GM12878 (cell line): ENCODE measurements around the gene ACER3. TPM values are rescaled to one million over a fixed set of nuclear protein-coding genes. Genes with fewer than 3 reads are reported as not detected.

Experiments used
- ATAC-seq: fragments of 200-7000 bp; cut with Tn5 transposase; 3 replicates; pipeline ENCODE4 v1.9.1; 2020; ENCODE audit warnings: mild to moderate bottlenecking, moderate library complexity
- BruUV-seq: library from RNA; stranded (reverse); fragments of 400-500 nt; replicated peaks from 2 replicates; lab custom pipeline; 2021; lab: Mats Ljungman, UMichigan
- CTCF ChIA-PET: fragments of 300-600 bp; sonication (Branson Sonifier 250); formaldehyde crosslinking; extraction: SDS; loops from one replicate; lab custom pipeline; 2021; ENCODE audit warnings: inconsistent platforms; lab: Yijun Ruan, JAX
- POLR2A ChIA-PET: fragments of 350-600 bp; formaldehyde crosslinking; extraction: SDS; loops from one replicate; lab custom pipeline; 2021; ENCODE audit warnings: inconsistent platforms; lab: Charles Lee
- RAD21 ChIA-PET: fragments of 300-600 bp; sonication (Branson Sonifier 250); formaldehyde crosslinking; loops from one replicate; lab custom pipeline; 2023; ENCODE audit warnings: antibody characterized with exemption; ENCODE audit not compliant: unreplicated experiment; lab: Charles Lee
- SMC1A ChIA-PET: fragments of 300-600 bp; sonication (Branson Sonifier 250); formaldehyde crosslinking; loops from one replicate; lab custom pipeline; 2023; ENCODE audit not compliant: unreplicated experiment, uncharacterized antibody; lab: Charles Lee
- DNase-seq: peaks from one replicate; pipeline ENCODE4 v3.0.0-alpha.2; 2011; ENCODE audit warnings: low read depth, low spot score
- FAIRE-seq: peaks from 3 replicates; lab custom pipeline; 2011; peaks lifted over from hg19 to GRCh38; lab: Jason Lieb, UNC
- H2AFZ ChIP-seq: 2 replicates; pipeline ENCODE4 v1.6.0; 2011; ENCODE audit warnings: low read depth, low read length, control low read depth; ENCODE audit not compliant: control insufficient read depth
- H3K27ac ChIP-seq: 2 replicates; pipeline ENCODE4 v1.5.1; 2011; ENCODE audit warnings: control low read depth; ENCODE audit not compliant: control insufficient read depth, insufficient read depth
- H3K27me3 ChIP-seq, 2 experiments: replicated peaks in 1 of 2; 2 replicates each; pipeline versions ENCODE4 v1.6.0 to v1.6.1; 2011; ENCODE audit warnings: low read length in 1 of 2; ENCODE audit not compliant: control insufficient read depth in 2 of 2, insufficient read depth in 2 of 2
- H3K36me3 ChIP-seq, 2 experiments: 2 replicates each; pipeline ENCODE4 v1.5.1; 2011; ENCODE audit warnings: low read length in 1 of 2; ENCODE audit not compliant: control insufficient read depth in 2 of 2, insufficient read depth in 2 of 2
- H3K4me1 ChIP-seq: 2 replicates; pipeline ENCODE4 v1.6.1; 2011; ENCODE audit warnings: mild to moderate bottlenecking, low read length, moderate library complexity, mixed read lengths; ENCODE audit not compliant: control insufficient read depth, insufficient read depth
- H3K4me2 ChIP-seq: 2 replicates; pipeline ENCODE4 v1.6.0; 2011; ENCODE audit warnings: control low read depth; ENCODE audit not compliant: control insufficient read depth, insufficient read depth
- H3K4me3 ChIP-seq: fragments of 200-600 bp; sonication (generic); 2 replicates; pipeline ENCODE4 v1.5.1; 2016
- H3K79me2 ChIP-seq: 2 replicates; pipeline ENCODE4 v1.6.0; 2011; ENCODE audit warnings: low read length; ENCODE audit not compliant: control insufficient read depth, insufficient read depth
- H3K9ac ChIP-seq: 2 replicates; pipeline ENCODE4 v1.8.0; 2011; ENCODE audit warnings: low read length, control low read depth, mixed read lengths; ENCODE audit not compliant: control insufficient read depth, insufficient read depth
- H3K9me3 ChIP-seq: replicated peaks from 3 replicates; pipeline ENCODE4 v1.5.1; 2011; ENCODE audit warnings: mild to moderate bottlenecking, low read length; ENCODE audit not compliant: control insufficient read depth, insufficient read depth
- H4K20me1 ChIP-seq: 2 replicates; pipeline ENCODE4 v1.6.0; 2011; ENCODE audit not compliant: control insufficient read depth, insufficient read depth
- ASH2L ChIP-seq: fragments of 300-600, 200-600 bp; sonication (generic); IDR thresholded peaks from 2 replicates; pipeline ENCODE4 v1.6.1; 2017; ENCODE audit warnings: low read depth, mild to moderate bottlenecking, borderline replicate concordance
- CBFB ChIP-seq: IDR thresholded peaks from 2 replicates; pipeline ENCODE4 v1.6.1; 2016; ENCODE audit warnings: antibody characterized with exemption, low read depth
- IRF5 ChIP-seq: fragments of 450-650 bp; IDR thresholded peaks from 2 replicates; pipeline ENCODE4 v1.6.1; 2017; ENCODE audit warnings: borderline replicate concordance
- MYC ChIP-seq: IDR thresholded peaks from 2 replicates; pipeline ENCODE4 v1.6.1; 2011; ENCODE audit warnings: mild to moderate bottlenecking, low read length, moderate library complexity, inconsistent platforms; ENCODE audit not compliant: insufficient read depth, insufficient replicate concordance, insufficient read length, severe bottlenecking
- PKNOX1 ChIP-seq: fragments of 450-650 bp; IDR thresholded peaks from 2 replicates; pipeline ENCODE4 v1.6.1; 2016; ENCODE audit warnings: mild to moderate bottlenecking
- SKIL ChIP-seq: fragments of 450-650 bp; IDR thresholded peaks from 2 replicates; pipeline ENCODE4 v1.6.1; 2017; ENCODE audit warnings: mild to moderate bottlenecking, low read depth, inconsistent platforms; ENCODE audit not compliant: poor library complexity, severe bottlenecking
- WGBS: methylation state at CpG from one replicate; pipeline ENCODE4 v1.1.6; 2016; ENCODE audit warnings: low lambda C conversion rate; ENCODE audit not compliant: insufficient replicate concordance, insufficient coverage; ENCODE audit errors: missing lambda C conversion rate; 5-methylcytosine and 5-hydroxymethylcytosine counted together
- in situ Hi-C: fragments of 300-500 bp; cut with MboI; formaldehyde crosslinking; loops from 9 replicates; pipeline ENCODE4 v1.14.3; 2018; ENCODE audit warnings: mixed read lengths
- intact Hi-C: fragments of 100-400 bp; cut with micrococcal nuclease; formaldehyde crosslinking; loops from one replicate; pipeline ENCODE4 v1.14.2; 2022; ENCODE audit not compliant: unreplicated experiment
- polyA plus RNA-seq, 11 experiments: library from polyadenylated mRNA; depleted of rRNA in 4 of 11; unstranded in 6 of 11; stranded (reverse) in 5 of 11; fragments of >200 nt; fragmentation: Nextera tagmentation in 4 of 11; fragmentation: Illumina TruSeq in 1 of 11; extraction: Ambion mirVana in 4 of 11; extraction: Trizol in 1 of 11; gene quantifications; 1 replicate in 1 of 11; 2 replicates in 10 of 11; pipeline versions ENCODE4 v1.2.1 to v1.2.3, GENCODE V29; 2011 to 2016; ENCODE audit warnings: inconsistent platforms in 2 of 11, missing spikeins in 2 of 11, low read depth in 1 of 11
- total RNA-seq, 4 experiments: library from RNA; depleted of rRNA in 3 of 4; stranded (reverse); fragments of >200 nt in 3 of 4; fragmentation: Illumina TruSeq in 1 of 4; extraction: Trizol in 1 of 4; gene quantifications; 2 replicates each; pipeline versions ENCODE4 v1.2.1 to v1.2.3, GENCODE V29; 2013 to 2021

ACER3 gene
- total and polyA plus RNA-seq, 10 of the 15 experiments (the other 5 are each of a cell fraction or from before 2014, with no cell fraction given) = 2.8 to 17.4 (median 10.3) TPM

GRCh38 chr11:76834151-76834550, 26.6 kb upstream of the ACER3 start:
- H4K20me1 ChIP-seq = no peaks in the 10 kb centered on the region
- H3K9me3 ChIP-seq = no peaks in the 10 kb centered on the region
- ChIA-PET RAD21 (no interaction called here), CTCF (interaction anchor here (4.1 kb wide), 1 partner anchor 85 kb away, joined by 21 read pairs; no protein-coding TSS in a partner anchor), SMC1A (no interaction called here), POLR2A (no interaction called here)
- no peak overlapping the region for H2AFZ ChIP-seq
- H3K4me2 ChIP-seq = no peak overlapping the region
- no peak for ATAC-seq
- in situ Hi-C loops (no loop called here), intact Hi-C loops (no loop called here)
- no peak overlapping the region for H3K4me3 ChIP-seq
- 14% methylated on average over 3 of the region's 3 CpGs for WGBS
- no peak for FAIRE-seq
- H3K9ac ChIP-seq = no peak overlapping the region
- no peaks in the 10 kb centered on the region for H3K36me3 ChIP-seq
- H3K79me2 ChIP-seq = no peaks in the 10 kb centered on the region
- no peak for TF ChIP-seq CBFB
- TF ChIP-seq PKNOX1 = no peak
- no peak for TF ChIP-seq ASH2L
- no TSS peak for BruUV-seq
- DNase-seq = no peak
- no peak overlapping the region for H3K27ac ChIP-seq
- no peaks in the 10 kb centered on the region for H3K4me1 ChIP-seq
- H3K27me3 ChIP-seq = peaks cover 0 to 1% of the 10 kb centered on the region in 2 experiments; a peak in 1 of 4 replicates

GRCh38 chr11:76835036-76835435, 25.7 kb upstream of the ACER3 start:
- Histone ChIP-seq H2AFZ (no peak overlapping the region), H4K20me1 (no peaks in the 10 kb centered on the region), H3K27ac (no peak overlapping the region), H3K4me2 (no peak overlapping the region), H3K4me3 (no peak overlapping the region), H3K36me3 (no peaks in the 10 kb centered on the region), H3K4me1 (no peaks in the 10 kb centered on the region), H3K79me2 (no peaks in the 10 kb centered on the region), H3K9me3 (no peaks in the 10 kb centered on the region), H3K27me3 (peaks cover 0 to 1% of the 10 kb centered on the region in 2 experiments; a peak in 1 of 4 replicates), H3K9ac (no peak overlapping the region)
- DNase-seq (no peak), ATAC-seq (no peak), FAIRE-seq (no peak)
- TF ChIP-seq SKIL = no peak
- no peak for TF ChIP-seq IRF5
- TF ChIP-seq MYC = no peak
- in situ Hi-C loops (no loop called here), intact Hi-C loops (no loop called here)
- ChIA-PET SMC1A (no interaction called here), CTCF (interaction anchor here (0.8 to 4.1 kb wide), 2 partner anchors 28 to 84 kb away, joined by 3 to 21 read pairs; no protein-coding TSS in a partner anchor), POLR2A (no interaction called here), RAD21 (interaction anchor here (1.4 kb wide), 1 partner anchor 83 kb away, joined by 3 read pairs; no protein-coding TSS in a partner anchor)
- 3% methylated on average over 2 of the region's 2 CpGs for WGBS
- no TSS peak for BruUV-seq
